Astrocyte (in vitro differentiated cells and primary cell): ENCODE measurements around the gene PRODH2. TPM values are rescaled to one million over a fixed set of nuclear protein-coding genes. Genes with fewer than 3 reads are reported as not detected.
A peak's percentile ranks its signal among the peaks of the same experiment; 100 is the strongest.

Source experiments
- DNase-seq: peaks from one replicate; pipeline ENCODE4 v3.0.0-alpha.2; 2010; ENCODE audit warnings: low read depth
- FAIRE-seq: peaks from 2 replicates; lab custom pipeline; 2011; peaks lifted over from hg19 to GRCh38; lab: Jason Lieb, UNC
- H2AFZ ChIP-seq: 2 replicates; pipeline ENCODE4 v1.6.0; 2012; ENCODE audit warnings: low read depth, low read length, inconsistent platforms
- H3K27ac ChIP-seq: 2 replicates; pipeline ENCODE4 v1.5.1; 2011; ENCODE audit warnings: low read depth, low read length, inconsistent platforms
- H3K27me3 ChIP-seq: 2 replicates; pipeline ENCODE4 v1.6.0; 2011; ENCODE audit warnings: low read length, inconsistent platforms; ENCODE audit not compliant: insufficient read depth
- H3K36me3 ChIP-seq: 2 replicates; pipeline ENCODE4 v1.5.1; 2011; ENCODE audit warnings: low read length, inconsistent platforms; ENCODE audit not compliant: insufficient read depth
- H3K4me1 ChIP-seq: 2 replicates; pipeline ENCODE4 v1.5.1; 2011; ENCODE audit warnings: low read length, inconsistent platforms; ENCODE audit not compliant: insufficient read depth
- H3K4me2 ChIP-seq: 2 replicates; pipeline ENCODE4 v1.6.0; 2012; ENCODE audit warnings: low read length, inconsistent platforms
- H3K4me3 ChIP-seq: 2 replicates; pipeline ENCODE4 v1.5.1; 2011; ENCODE audit warnings: low read depth, mild to moderate bottlenecking, low read length, inconsistent platforms; ENCODE audit not compliant: insufficient read depth
- H3K79me2 ChIP-seq: 2 replicates; pipeline ENCODE4 v1.6.0; 2012; ENCODE audit warnings: mild to moderate bottlenecking, low read length, inconsistent platforms; ENCODE audit not compliant: insufficient read depth
- H3K9ac ChIP-seq: 2 replicates; pipeline ENCODE4 v1.6.0; 2012; ENCODE audit warnings: mild to moderate bottlenecking, low read length, inconsistent platforms
- H3K9me3 ChIP-seq: 2 replicates; pipeline ENCODE4 v1.5.1; 2012; ENCODE audit warnings: low read depth, mild to moderate bottlenecking, low read length, inconsistent platforms; ENCODE audit not compliant: insufficient read depth
- H4K20me1 ChIP-seq: 2 replicates; pipeline ENCODE4 v1.6.0; 2012; ENCODE audit warnings: low read length, inconsistent platforms; ENCODE audit not compliant: insufficient read depth
- H3K27ac Mint-ChIP-seq: one replicate; pipeline ENCODE4 v1.8.0; 2021; ENCODE audit warnings: mild to moderate bottlenecking, mixed read lengths; ENCODE audit not compliant: unreplicated experiment
- H3K27me3 Mint-ChIP-seq: one replicate; pipeline ENCODE4 v1.8.0; 2021; ENCODE audit warnings: low read depth, mixed read lengths; ENCODE audit not compliant: unreplicated experiment
- H3K36me3 Mint-ChIP-seq: one replicate; pipeline ENCODE4 v1.8.0; 2021; ENCODE audit warnings: low read depth, mixed read lengths; ENCODE audit not compliant: unreplicated experiment
- H3K4me1 Mint-ChIP-seq: one replicate; pipeline ENCODE4 v1.8.0; 2021; ENCODE audit warnings: low read depth, mixed read lengths; ENCODE audit not compliant: unreplicated experiment
- H3K4me3 Mint-ChIP-seq: one replicate; pipeline ENCODE4 v1.8.0; 2021; ENCODE audit warnings: mild to moderate bottlenecking, moderate library complexity, mixed read lengths; ENCODE audit not compliant: unreplicated experiment
- H3K9me3 Mint-ChIP-seq: one replicate; pipeline ENCODE4 v1.8.0; 2021; ENCODE audit warnings: mild to moderate bottlenecking, mixed read lengths; ENCODE audit not compliant: unreplicated experiment
- CTCF ChIP-seq: IDR thresholded peaks from 2 replicates; pipeline ENCODE4 v1.5.1; 2011; ENCODE audit warnings: low read depth, mild to moderate bottlenecking, inconsistent platforms, low read length, moderate library complexity; ENCODE audit not compliant: insufficient read depth
- EZH2 ChIP-seq: IDR thresholded peaks from 2 replicates; pipeline ENCODE4 v1.6.1; 2012; ENCODE audit warnings: mild to moderate bottlenecking, low read length, inconsistent platforms; ENCODE audit not compliant: insufficient read depth
- total RNA-seq: library from RNA; stranded (reverse); gene quantifications from 2 replicates; pipeline ENCODE4 v1.2.1, GENCODE V29; 2021

Gene PRODH2
- total RNA-seq, 1 donor from 2014 or later = not detected

- peak within 1 kb of the TSS; percentile 100 for H3K4me3 ChIP-seq
- peak within 1 kb of the TSS; percentile 99 for H3K27ac ChIP-seq
- no peak for TF ChIP-seq EZH2
- TF ChIP-seq CTCF = no peak
- peaks cover 16% of the 10 kb centered on the region for H4K20me1 ChIP-seq
- H3K4me3 Mint-ChIP-seq = peak within 1 kb of the TSS; percentile 95
- H3K27ac Mint-ChIP-seq = peak within 1 kb of the TSS; percentile 97
- peaks cover 16% of the 10 kb centered on the region for H3K4me1 Mint-ChIP-seq
- no peaks in the 10 kb centered on the region for H3K27me3 ChIP-seq
- FAIRE-seq (no peak), DNase-seq (peak; percentile 29)
- H3K36me3 Mint-ChIP-seq = peaks cover 20% of the 10 kb centered on the region
- peaks cover 5% of the 10 kb centered on the region for H3K36me3 ChIP-seq
- no peaks in the 10 kb centered on the region for H3K9me3 Mint-ChIP-seq
- H3K9ac ChIP-seq = peak within 1 kb of the TSS; percentile 99
- H3K27me3 Mint-ChIP-seq = peaks cover 2% of the 10 kb centered on the region
- peak within 1 kb of the TSS; percentile 47 for H2AFZ ChIP-seq
- peaks cover 37% of the 10 kb centered on the region for H3K79me2 ChIP-seq
- peaks cover 35% of the 10 kb centered on the region for H3K4me1 ChIP-seq
- peak within 1 kb of the TSS; percentile 96 for H3K4me2 ChIP-seq
- H3K9me3 ChIP-seq = no peaks in the 10 kb centered on the region
Measured at GRCh38 chr19:35756377-35757230, 56.0 kb downstream of the PRODH2 start, which contains the start of gene HSPB6. HSPB6 (minus strand) TSS chr19:35757029; CDS start chr19:35757008, 21 bp downstream.

DNA sequence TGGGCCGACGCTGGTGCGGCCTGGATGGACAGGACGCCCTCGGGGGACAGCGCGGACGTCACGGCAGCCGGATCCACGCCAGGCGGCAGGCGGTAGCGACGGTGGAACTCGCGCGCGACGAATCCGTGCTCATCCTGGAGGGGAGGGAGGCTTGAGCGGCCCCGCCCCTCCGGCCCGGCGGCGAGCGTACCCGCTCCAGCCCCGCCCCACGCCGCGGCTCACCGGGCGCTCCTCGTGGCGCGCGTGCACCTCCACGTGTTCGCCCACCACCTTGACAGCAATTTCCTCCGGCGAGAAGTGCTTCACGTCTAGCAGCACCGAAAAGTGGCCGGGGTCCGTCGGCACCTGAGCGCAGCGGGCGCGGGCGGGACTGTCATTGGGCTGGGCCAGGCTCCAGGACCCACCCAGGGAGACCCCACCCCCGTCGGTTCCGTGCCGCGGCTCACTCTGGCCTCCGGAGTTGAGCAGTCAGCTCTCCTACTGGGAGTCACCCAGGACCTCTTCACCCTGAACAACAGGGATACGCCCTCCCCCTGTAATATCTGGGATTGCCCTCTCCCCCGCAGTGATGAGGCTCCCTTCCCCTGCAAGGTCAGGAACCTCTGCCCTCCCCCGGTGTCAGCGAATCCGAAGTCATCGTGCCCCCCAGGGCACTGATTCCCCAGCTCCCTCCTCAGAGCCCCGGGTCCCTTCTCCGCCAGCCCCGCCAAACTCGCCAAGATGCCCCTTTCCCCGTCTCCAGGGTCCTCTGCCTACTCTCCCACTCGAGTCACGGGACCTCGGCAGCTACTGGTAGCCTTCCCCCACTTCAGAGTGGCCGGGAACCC lies 56.9 kb downstream of the PRODH2 start:
- DNase-seq (no peak), FAIRE-seq (no peak)
- peaks cover 20% of the 10 kb centered on the region for H3K36me3 Mint-ChIP-seq
- no peaks in the 10 kb centered on the region for H3K9me3 Mint-ChIP-seq
- Histone ChIP-seq H3K36me3 (peaks cover 5% of the 10 kb centered on the region), H3K27me3 (no peaks in the 10 kb centered on the region), H2AFZ (no peak overlapping the region), H4K20me1 (peaks cover 16% of the 10 kb centered on the region), H3K4me3 (peak overlapping the region; percentile 100), H3K79me2 (peaks cover 40% of the 10 kb centered on the region), H3K9me3 (no peaks in the 10 kb centered on the region), H3K9ac (peak overlapping the region; percentile 99), H3K4me1 (peaks cover 35% of the 10 kb centered on the region), H3K4me2 (peak overlapping the region; percentile 96), H3K27ac (peak overlapping the region; percentile 99)
- TF ChIP-seq CTCF = no peak
- no peak for TF ChIP-seq EZH2
- peaks cover 16% of the 10 kb centered on the region for H3K4me1 Mint-ChIP-seq
- peak overlapping the region; percentile 74 for H3K4me3 Mint-ChIP-seq
- peaks cover 2% of the 10 kb centered on the region for H3K27me3 Mint-ChIP-seq
- H3K27ac Mint-ChIP-seq = peak overlapping the region; percentile 88
